C4-2B (cell line): ENCODE measurements around the gene PLPP6.

Experiments
- H3K27ac ChIP-seq: fragments of 450-650 bp; 2 replicates; pipeline ENCODE4 v1.5.1; 2017
- CTCF ChIP-seq: fragments of 450-650 bp; conservative IDR thresholded peaks from 2 replicates; pipeline ENCODE4 v1.5.1; 2017; ENCODE audit warnings: mild to moderate bottlenecking
- ZFX ChIP-seq: fragments of 450-650 bp; IDR thresholded peaks from 2 replicates; pipeline ENCODE4 v1.6.1; 2017

PLPP6 gene

GRCh38 chr9:4709380-4709779, 47.3 kb downstream of the PLPP6 start:
- H3K27ac ChIP-seq = no peak overlapping the region
- TF ChIP-seq CTCF (no peak), ZFX (no peak)

DNA sequence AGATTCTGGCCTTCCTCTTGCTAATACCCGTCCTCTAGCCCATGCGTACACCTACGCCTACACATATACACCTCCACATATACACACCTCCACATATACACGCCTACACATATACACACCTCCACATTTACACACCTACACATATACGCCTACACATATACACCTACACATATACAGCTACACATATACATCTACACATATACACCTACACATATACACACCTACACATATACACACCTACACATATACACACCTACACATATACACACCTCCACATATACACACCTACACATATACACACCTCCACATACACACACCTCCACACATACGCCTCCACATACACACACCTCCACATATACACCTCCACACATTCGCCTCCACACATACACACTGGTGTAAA, 51.8 kb downstream of the PLPP6 start:
- H3K27ac ChIP-seq = no peak overlapping the region
- TF ChIP-seq CTCF = no peak
- no peak for TF ChIP-seq ZFX

DNA sequence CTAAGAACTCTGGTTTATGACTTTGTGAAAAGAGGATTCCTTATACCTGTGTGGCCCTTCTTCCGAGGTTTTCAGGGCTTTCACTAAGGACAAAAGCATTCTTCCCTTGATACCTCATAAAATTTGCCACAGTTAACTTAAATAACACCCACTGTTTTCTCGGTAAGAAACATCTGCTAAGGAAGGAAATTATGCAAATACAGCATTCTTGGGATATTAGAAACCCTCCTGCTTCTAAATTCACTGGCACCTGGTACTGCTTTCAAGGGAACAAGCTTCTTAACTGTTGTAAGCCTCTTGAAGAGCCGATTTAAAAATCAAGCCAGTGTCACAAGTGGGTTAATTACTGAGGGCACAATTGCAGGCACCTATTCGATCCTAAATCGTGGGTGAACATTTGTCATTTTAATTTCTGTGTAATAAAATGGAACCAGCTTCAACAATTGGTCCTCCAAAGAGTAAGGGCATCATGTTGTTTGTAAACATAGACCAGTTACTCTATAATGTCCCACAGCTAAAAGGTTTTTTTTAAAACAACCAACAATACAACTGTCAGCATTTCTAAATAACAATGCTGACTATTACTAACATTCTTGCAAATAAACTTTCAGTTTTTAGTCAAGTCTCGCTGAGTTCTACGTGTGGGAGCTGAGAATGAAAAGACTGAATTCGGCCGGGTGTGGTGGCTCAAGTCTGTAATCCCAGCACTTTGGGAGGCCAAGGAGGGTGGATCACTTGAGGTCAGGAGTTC, 52.3 kb downstream of the PLPP6 start:
- no peak overlapping the region for H3K27ac ChIP-seq
- TF ChIP-seq CTCF (no peak), ZFX (no peak)
